HG03342 (cell line): ENCODE measurements around the gene EHD4.

Experiments
- ATAC-seq: cut with Tn5 transposase; IDR thresholded peaks from one replicate; pipeline ENCODE4 v1.9.1; 2021; ENCODE audit warnings: mild to moderate bottlenecking, moderate library complexity; ENCODE audit not compliant: unreplicated experiment

The EHD4 gene

GRCh38 chr15:41899854-41900442 is 72.4 kb downstream of the EHD4 start:
- no peak for ATAC-seq

- ATAC-seq, result no peak
Measured at GRCh38 chr15:41897363-41897799, 75.0 kb downstream of the EHD4 start.

GRCh38 chr15:41896566-41896965 is 75.8 kb downstream of the EHD4 start:
- no peak for ATAC-seq

GRCh38 chr15:41895957-41896356 is 76.4 kb downstream of the EHD4 start:
- ATAC-seq, result no peak

- no peak for ATAC-seq
Measured at GRCh38 chr15:41895491-41895890, 76.9 kb downstream of the EHD4 start.

- ATAC-seq, result peak; percentile 88
Measured at GRCh38 chr15:41894791-41895463, 77.4 kb downstream of the EHD4 start.

GRCh38 chr15:41894251-41894790 is 78.0 kb downstream of the EHD4 start:
- ATAC-seq, result no peak

GRCh38 chr15:41893422-41894250 is 78.7 kb downstream of the EHD4 start, which contains the start of gene SPTBN5:
TSS of gene SPTBN5 (minus strand) at chr15:41894053. CDS start at chr15:41893497, 556 bp downstream.
- ATAC-seq, result no peak

- ATAC-seq, result no peak
Measured at GRCh38 chr15:41892621-41893421, 79.5 kb downstream of the EHD4 start.

GRCh38 chr15:41891946-41892345 is 80.4 kb downstream of the EHD4 start:
- no peak for ATAC-seq

- ATAC-seq, result no peak
Measured at GRCh38 chr15:41891226-41891625, 81.1 kb downstream of the EHD4 start.

GRCh38 chr15:41890050-41890690 is 82.2 kb downstream of the EHD4 start:
- ATAC-seq, result no peak

- ATAC-seq, result no peak
Measured at GRCh38 chr15:41888662-41889253, 83.6 kb downstream of the EHD4 start.

GRCh38 chr15:41887893-41888292 is 84.5 kb downstream of the EHD4 start:
- no peak for ATAC-seq

GRCh38 chr15:41887161-41887560 is 85.2 kb downstream of the EHD4 start:
- ATAC-seq, result no peak

GRCh38 chr15:41886741-41887140 is 85.6 kb downstream of the EHD4 start:
- ATAC-seq, result no peak

GRCh38 chr15:41885841-41886240 is 86.5 kb downstream of the EHD4 start:
- no peak for ATAC-seq

GRCh38 chr15:41885321-41885720 is 87.0 kb downstream of the EHD4 start:
- ATAC-seq, result no peak

- ATAC-seq, result no peak
Measured at GRCh38 chr15:41884458-41884857, 87.9 kb downstream of the EHD4 start.

- ATAC-seq, result no peak
Measured at GRCh38 chr15:41883484-41883825, 88.9 kb downstream of the EHD4 start.
